Nephron progenitor cell (in vitro differentiated cells): ENCODE measurements around the gene PDE8B.

Experiments used
- DNase-seq: peaks from one replicate; pipeline ENCODE4 v3.0.0; 2021
- H3K27ac Mint-ChIP-seq: 2 replicates; pipeline ENCODE4 v1.8.0; 2021; ENCODE audit warnings: mild to moderate bottlenecking, moderate library complexity, mixed read lengths
- H3K27me3 Mint-ChIP-seq: 2 replicates; pipeline ENCODE4 v1.8.0; 2021; ENCODE audit warnings: mild to moderate bottlenecking, low read depth, mixed read lengths; ENCODE audit not compliant: poor library complexity
- H3K36me3 Mint-ChIP-seq: 2 replicates; pipeline ENCODE4 v1.8.0; 2021; ENCODE audit warnings: low read depth, mixed read lengths
- H3K4me1 Mint-ChIP-seq: 2 replicates; pipeline ENCODE4 v1.8.0; 2021; ENCODE audit warnings: mixed read lengths
- H3K4me3 Mint-ChIP-seq: 2 replicates; pipeline ENCODE4 v1.8.0; 2021; ENCODE audit warnings: mild to moderate bottlenecking, moderate library complexity, mixed read lengths
- H3K9me3 Mint-ChIP-seq: 2 replicates; pipeline ENCODE4 v1.8.0; 2021; ENCODE audit warnings: mild to moderate bottlenecking, moderate library complexity, mixed read lengths
- TF ChIP-seq, protein P1 (sequence below): fragments of 200-600 bp; sonication (generic); IDR thresholded peaks from 2 replicates; pipeline ENCODE4 v1.5.0; 2021; ENCODE audit warnings: antibody characterized with exemption

Gene PDE8B

DNA sequence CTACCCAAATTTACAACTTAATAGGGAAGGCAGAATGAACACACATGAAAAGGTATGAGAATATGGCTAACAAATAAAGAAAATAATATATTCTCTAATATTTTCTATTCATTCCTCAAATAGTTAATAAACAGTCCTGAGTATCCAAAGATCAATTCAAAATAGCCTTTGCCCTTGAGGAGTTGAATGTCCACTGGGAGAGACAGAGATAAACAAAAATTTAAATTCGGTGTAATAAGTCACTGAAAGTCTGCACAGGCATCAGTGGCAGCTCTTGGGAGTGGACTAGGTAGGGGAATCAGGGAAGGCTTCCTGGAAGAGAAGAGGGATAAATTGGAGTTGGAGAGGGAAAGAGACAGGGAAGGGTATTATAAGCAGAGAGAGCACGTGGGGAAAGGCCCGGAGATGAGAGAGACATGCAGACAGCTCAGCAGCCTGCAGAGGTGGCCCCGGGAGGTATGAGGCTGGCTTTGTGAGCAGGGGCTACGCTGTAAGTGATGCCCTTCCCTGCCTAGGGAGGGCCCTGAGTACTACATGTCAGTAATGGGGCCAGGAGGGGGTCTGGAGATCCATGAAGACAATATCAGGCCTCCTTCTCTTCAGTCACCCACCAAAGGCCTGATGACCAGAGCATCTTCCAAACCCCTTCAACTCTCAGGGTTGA, 137.1 kb downstream of the PDE8B start:
- Mint-ChIP-seq H3K4me1 (peaks cover 5% of the 10 kb centered on the region), H3K36me3 (no peaks in the 10 kb centered on the region), H3K4me3 (no peak overlapping the region), H3K27me3 (peaks cover 16% of the 10 kb centered on the region), H3K9me3 (no peaks in the 10 kb centered on the region), H3K27ac (peak overlapping the region; percentile 82)
- no peak for DNase-seq
- TF ChIP-seq, protein P1, sequence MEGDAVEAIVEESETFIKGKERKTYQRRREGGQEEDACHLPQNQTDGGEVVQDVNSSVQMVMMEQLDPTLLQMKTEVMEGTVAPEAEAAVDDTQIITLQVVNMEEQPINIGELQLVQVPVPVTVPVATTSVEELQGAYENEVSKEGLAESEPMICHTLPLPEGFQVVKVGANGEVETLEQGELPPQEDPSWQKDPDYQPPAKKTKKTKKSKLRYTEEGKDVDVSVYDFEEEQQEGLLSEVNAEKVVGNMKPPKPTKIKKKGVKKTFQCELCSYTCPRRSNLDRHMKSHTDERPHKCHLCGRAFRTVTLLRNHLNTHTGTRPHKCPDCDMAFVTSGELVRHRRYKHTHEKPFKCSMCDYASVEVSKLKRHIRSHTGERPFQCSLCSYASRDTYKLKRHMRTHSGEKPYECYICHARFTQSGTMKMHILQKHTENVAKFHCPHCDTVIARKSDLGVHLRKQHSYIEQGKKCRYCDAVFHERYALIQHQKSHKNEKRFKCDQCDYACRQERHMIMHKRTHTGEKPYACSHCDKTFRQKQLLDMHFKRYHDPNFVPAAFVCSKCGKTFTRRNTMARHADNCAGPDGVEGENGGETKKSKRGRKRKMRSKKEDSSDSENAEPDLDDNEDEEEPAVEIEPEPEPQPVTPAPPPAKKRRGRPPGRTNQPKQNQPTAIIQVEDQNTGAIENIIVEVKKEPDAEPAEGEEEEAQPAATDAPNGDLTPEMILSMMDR, result no peak

DNA sequence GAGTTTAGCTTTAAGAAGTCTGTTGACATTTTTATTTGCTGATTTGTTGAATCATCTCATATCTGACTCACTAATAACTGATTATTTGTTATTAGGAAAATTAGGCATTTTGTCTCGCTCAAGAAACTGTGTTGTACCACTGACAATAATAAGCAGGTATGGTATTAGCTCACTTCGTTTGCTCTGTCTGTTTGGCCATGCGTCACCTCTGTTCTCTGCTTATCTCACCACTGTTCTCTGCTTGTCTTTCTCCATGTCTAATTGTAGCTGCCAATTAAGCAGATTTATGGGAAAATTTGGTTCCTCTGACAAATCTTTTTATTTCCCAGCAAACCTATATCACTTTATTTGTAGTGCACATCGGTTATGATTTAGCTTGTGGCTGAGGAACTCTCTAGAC, 142.8 kb downstream of the PDE8B start:
- Mint-ChIP-seq H3K4me1 (no peaks in the 10 kb centered on the region), H3K27ac (no peak overlapping the region), H3K27me3 (peaks cover 15% of the 10 kb centered on the region), H3K9me3 (no peaks in the 10 kb centered on the region), H3K4me3 (no peak overlapping the region), H3K36me3 (no peaks in the 10 kb centered on the region)
- no peak for DNase-seq
- TF ChIP-seq, protein P1, result no peak

DNA sequence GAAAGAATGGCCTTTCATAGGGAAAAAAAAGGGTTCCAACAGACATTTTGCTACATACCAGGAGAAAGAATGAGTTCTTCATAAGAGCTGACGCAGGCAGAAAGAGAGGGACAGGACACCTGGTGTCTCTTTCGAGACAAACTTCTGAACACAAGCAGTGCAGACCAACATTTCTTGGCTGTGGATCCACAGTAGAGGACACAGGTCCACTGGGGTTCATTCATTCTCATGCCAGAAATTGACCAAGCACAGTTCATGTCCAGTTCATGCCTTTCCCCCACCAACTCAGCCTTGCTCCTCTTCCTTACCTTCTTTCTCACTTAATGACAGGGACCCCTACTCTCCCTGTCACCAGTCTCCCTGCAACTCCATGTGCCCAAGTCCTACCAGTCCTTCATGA, 144.0 kb downstream of the PDE8B start:
- DNase-seq, result no peak
- H3K9me3 Mint-ChIP-seq, result no peaks in the 10 kb centered on the region
- no peaks in the 10 kb centered on the region for H3K4me1 Mint-ChIP-seq
- no peak overlapping the region for H3K4me3 Mint-ChIP-seq
- no peak overlapping the region for H3K27ac Mint-ChIP-seq
- peaks cover 18% of the 10 kb centered on the region for H3K27me3 Mint-ChIP-seq
- H3K36me3 Mint-ChIP-seq, result no peaks in the 10 kb centered on the region
- TF ChIP-seq, protein P1, result no peak

DNA sequence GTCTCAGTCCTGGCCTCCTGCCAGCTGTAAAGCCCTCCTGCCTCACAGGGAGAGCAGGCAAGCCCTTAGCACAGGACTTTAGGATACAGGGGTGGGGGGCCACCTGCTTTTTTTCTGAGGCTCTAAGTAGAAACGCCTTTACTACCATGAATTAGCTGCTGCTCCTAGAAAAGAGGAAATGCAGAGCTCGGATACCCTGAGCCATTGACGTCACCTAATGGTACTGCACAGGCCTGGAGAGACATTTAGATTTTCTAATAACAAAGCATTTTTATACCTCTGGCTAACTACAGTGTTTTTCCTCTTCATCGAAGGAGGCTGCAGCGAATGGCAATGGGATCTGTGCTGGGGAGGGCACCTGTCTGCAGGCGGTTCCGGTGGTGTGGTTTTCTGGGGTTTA, 144.6 kb downstream of the PDE8B start:
- H3K4me1 Mint-ChIP-seq, result no peaks in the 10 kb centered on the region
- no peaks in the 10 kb centered on the region for H3K36me3 Mint-ChIP-seq
- H3K9me3 Mint-ChIP-seq, result no peaks in the 10 kb centered on the region
- no peak overlapping the region for H3K4me3 Mint-ChIP-seq
- peaks cover 18% of the 10 kb centered on the region for H3K27me3 Mint-ChIP-seq
- H3K27ac Mint-ChIP-seq, result no peak overlapping the region
- DNase-seq, result no peak
- TF ChIP-seq, protein P1, result no peak

DNA sequence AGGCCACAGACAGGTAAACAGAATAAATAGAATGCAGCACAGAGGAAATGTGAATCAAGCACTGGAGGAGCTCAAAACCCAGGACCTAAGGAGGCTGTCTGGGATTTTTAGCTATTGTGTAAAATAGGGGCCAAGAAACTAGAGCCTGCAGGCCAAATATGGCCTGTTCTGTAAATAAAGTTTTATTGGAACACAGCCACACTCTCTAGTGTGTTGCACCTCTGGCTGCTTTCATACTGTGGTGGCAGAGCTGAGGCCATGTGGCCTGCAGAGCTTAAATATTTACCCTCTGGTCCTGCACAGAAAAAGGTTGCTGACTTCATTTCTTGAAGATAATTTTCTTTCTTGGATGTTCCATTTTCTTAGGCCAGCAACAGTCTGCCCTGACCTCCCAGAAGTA, 145.3 kb downstream of the PDE8B start:
- Mint-ChIP-seq H3K4me3 (no peak overlapping the region), H3K9me3 (no peaks in the 10 kb centered on the region), H3K4me1 (no peaks in the 10 kb centered on the region), H3K36me3 (no peaks in the 10 kb centered on the region), H3K27ac (no peak overlapping the region), H3K27me3 (peaks cover 18% of the 10 kb centered on the region)
- TF ChIP-seq, protein P1, result no peak
- no peak for DNase-seq

DNA sequence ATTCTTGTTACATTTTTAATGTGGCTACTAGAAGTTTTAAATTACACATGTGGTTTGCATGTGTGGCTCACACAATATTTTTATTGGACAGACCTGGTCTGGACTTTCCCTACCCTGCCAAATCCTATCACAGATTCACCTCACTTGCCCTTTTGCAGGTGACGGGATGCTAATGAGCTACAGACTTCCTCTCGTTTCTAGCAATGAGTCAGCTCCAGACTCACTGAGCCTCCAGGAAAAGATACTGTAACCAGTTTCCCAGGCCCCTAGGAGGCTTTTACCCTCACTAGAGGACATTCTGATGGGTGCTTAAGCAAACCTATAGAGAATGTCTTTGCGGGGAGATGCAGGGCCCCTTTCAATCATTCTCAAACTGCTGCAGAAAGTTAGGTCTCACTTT, 146.3 kb downstream of the PDE8B start:
- DNase-seq, result no peak
- Mint-ChIP-seq H3K27ac (no peak overlapping the region), H3K9me3 (no peaks in the 10 kb centered on the region), H3K36me3 (no peaks in the 10 kb centered on the region), H3K27me3 (peaks cover 18% of the 10 kb centered on the region), H3K4me1 (no peaks in the 10 kb centered on the region), H3K4me3 (no peak overlapping the region)
- TF ChIP-seq, protein P1, result no peak
